Measurements from ENCODE around the gene RBSN. TPM values are rescaled to one million over a fixed set of nuclear protein-coding genes. Genes with fewer than 3 reads are reported as not detected.

Gene RBSN
- total RNA-seq, 1 donor from 2014 or later = 30.3 TPM

DNA sequence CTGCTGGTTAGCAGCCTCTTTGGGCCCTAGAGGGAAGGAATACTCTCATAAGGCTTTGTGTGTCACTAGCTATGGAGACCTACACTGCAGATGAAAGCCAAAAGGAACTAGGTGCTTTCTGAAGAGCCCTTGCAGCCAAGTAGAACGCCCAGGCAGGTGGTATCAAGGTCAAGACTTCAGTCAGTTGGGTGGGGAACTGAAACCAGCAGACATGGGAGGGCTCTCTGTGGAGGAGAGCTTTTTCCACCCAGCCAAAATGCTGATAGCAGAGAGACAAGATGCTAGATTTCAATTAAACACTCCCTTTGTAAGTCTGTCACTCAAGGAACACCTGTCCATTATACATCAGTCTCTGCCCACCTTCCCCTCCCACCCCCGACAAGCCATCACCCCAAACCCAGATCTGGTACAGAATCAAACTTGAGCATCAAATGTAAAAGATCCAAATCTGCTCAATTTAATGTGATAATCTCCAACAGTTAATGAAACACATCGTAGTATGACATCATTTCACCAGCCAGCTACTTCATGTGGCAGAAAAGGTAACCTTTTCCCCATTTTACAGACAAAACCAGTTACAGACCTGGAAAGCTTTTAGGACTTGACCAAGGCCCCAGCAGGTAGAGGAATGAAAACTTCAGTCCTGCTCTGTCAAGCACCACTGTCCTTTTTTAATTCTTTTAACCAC, 48.4 kb downstream of the RBSN start:
- no peaks in the 10 kb centered on the region for H3K9me3 ChIP-seq (ENCODE audit: control insufficient read depth in 3 of 3, low read length in 3 of 3)
- no peak overlapping the region for H3K9ac ChIP-seq (ENCODE audit: low read depth in 1 of 3, low read length in 3 of 3)
- peaks cover 52 to 71% (median 59%) of the 10 kb centered on the region in 3 donors for H3K36me3 ChIP-seq (ENCODE audit: control insufficient read depth in 3 of 3, insufficient read depth in 3 of 3, low read length in 3 of 3)
- no peak overlapping the region for H3K27ac ChIP-seq (ENCODE audit: low read depth, low read length)
- no peaks in the 10 kb centered on the region for H3K27me3 ChIP-seq (ENCODE audit: control insufficient read depth in 3 of 3, insufficient read depth in 3 of 3, low read length in 3 of 3)
- no peak overlapping the region for H3K4me3 ChIP-seq (ENCODE audit: low read length in 3 of 3)
- H3K4me1 ChIP-seq (ENCODE audit: control insufficient read depth in 3 of 3, insufficient read depth in 3 of 3, low read length in 3 of 3) = no peaks in the 10 kb centered on the region

DNA sequence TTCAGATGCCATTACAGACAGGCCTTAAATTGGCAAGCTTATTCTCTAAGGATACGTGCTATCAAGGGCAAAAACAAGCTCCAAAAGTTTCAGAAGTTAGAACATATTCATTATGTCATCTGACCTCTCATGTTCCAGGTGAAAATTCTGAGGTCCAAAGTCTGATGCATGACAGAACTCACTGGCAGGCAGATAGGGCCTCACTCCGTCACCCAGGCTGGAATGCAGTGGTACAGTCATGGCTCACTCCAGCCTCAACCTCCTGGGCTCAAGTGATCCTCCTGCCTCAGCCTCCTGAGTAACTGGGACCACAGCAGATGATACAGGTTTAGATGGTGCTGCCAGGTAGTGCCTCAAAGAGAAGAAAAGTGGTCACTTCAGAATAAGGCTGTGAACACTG, 49.4 kb downstream of the RBSN start:
- Histone ChIP-seq H3K27me3 (ENCODE audit: control insufficient read depth in 3 of 3, insufficient read depth in 3 of 3, low read length in 3 of 3) (no peaks in the 10 kb centered on the region), H3K9ac (ENCODE audit: low read depth in 1 of 3, low read length in 3 of 3) (no peak overlapping the region), H3K9me3 (ENCODE audit: control insufficient read depth in 3 of 3, low read length in 3 of 3) (no peaks in the 10 kb centered on the region), H3K4me3 (ENCODE audit: low read length in 3 of 3) (no peak overlapping the region), H3K36me3 (ENCODE audit: control insufficient read depth in 3 of 3, insufficient read depth in 3 of 3, low read length in 3 of 3) (peaks cover 59 to 77% (median 68%) of the 10 kb centered on the region in 3 donors), H3K4me1 (ENCODE audit: control insufficient read depth in 3 of 3, insufficient read depth in 3 of 3, low read length in 3 of 3) (no peaks in the 10 kb centered on the region), H3K27ac (ENCODE audit: low read depth, low read length) (no peak overlapping the region)

DNA sequence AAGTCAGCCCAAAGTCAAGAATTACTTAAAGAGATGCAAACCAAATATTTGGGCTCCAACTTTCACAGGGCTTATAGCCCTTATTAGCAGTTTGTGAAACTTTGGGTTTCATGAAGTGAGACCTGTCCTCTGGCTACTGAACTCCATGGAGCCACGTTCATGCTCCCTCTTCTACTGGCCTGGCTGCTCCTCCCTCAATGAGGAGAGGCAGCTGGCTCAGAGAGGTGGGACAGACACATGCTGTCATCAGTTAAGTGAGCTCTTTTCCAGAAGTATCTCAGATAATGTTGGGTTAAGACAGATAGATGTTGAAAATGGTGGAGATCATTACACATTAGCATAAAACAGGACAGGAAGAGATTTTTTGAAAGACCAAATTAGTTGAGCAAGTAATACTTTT, 53.3 kb downstream of the RBSN start:
- no peaks in the 10 kb centered on the region for H3K9me3 ChIP-seq (ENCODE audit: control insufficient read depth in 3 of 3, low read length in 3 of 3)
- H3K4me1 ChIP-seq (ENCODE audit: control insufficient read depth in 3 of 3, insufficient read depth in 3 of 3, low read length in 3 of 3) = no peaks in the 10 kb centered on the region
- no peak overlapping the region for H3K4me3 ChIP-seq (ENCODE audit: low read length in 3 of 3)
- H3K27me3 ChIP-seq (ENCODE audit: control insufficient read depth in 3 of 3, insufficient read depth in 3 of 3, low read length in 3 of 3) = no peaks in the 10 kb centered on the region
- no peak overlapping the region for H3K9ac ChIP-seq (ENCODE audit: low read depth in 1 of 3, low read length in 3 of 3)
- H3K27ac ChIP-seq (ENCODE audit: low read depth, low read length) = no peak overlapping the region
- peaks cover 64 to 86% (median 86%) of the 10 kb centered on the region in 3 donors for H3K36me3 ChIP-seq (ENCODE audit: control insufficient read depth in 3 of 3, insufficient read depth in 3 of 3, low read length in 3 of 3)

DNA sequence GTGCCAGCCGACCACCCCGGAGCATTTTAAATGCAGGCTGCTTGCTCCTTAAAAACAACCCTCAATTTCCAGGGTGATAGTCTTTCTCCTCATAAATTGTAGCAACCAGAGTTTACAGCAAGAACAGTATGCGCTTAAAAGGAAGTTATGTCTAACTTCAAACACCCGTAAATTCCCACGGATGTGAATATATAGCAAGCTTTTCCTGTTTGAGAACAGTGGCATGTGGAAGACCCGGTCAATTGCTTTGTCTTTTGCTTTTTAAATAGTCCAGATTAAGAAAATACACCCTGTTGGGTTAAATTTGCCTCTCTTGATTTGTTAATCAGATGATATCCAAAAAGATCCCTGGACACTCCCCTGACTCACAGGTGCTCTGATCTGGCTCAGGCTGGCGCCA, 54.6 kb downstream of the RBSN start:
- no peak overlapping the region for H3K27ac ChIP-seq (ENCODE audit: low read depth, low read length)
- no peak overlapping the region for H3K9ac ChIP-seq (ENCODE audit: low read depth in 1 of 3, low read length in 3 of 3)
- peaks cover 65 to 85% (median 80%) of the 10 kb centered on the region in 3 donors for H3K36me3 ChIP-seq (ENCODE audit: control insufficient read depth in 3 of 3, insufficient read depth in 3 of 3, low read length in 3 of 3)
- H3K4me3 ChIP-seq (ENCODE audit: low read length in 3 of 3) = no peak overlapping the region
- H3K27me3 ChIP-seq (ENCODE audit: control insufficient read depth in 3 of 3, insufficient read depth in 3 of 3, low read length in 3 of 3) = no peaks in the 10 kb centered on the region
- no peaks in the 10 kb centered on the region for H3K4me1 ChIP-seq (ENCODE audit: control insufficient read depth in 3 of 3, insufficient read depth in 3 of 3, low read length in 3 of 3)
- H3K9me3 ChIP-seq (ENCODE audit: control insufficient read depth in 3 of 3, low read length in 3 of 3) = no peaks in the 10 kb centered on the region

DNA sequence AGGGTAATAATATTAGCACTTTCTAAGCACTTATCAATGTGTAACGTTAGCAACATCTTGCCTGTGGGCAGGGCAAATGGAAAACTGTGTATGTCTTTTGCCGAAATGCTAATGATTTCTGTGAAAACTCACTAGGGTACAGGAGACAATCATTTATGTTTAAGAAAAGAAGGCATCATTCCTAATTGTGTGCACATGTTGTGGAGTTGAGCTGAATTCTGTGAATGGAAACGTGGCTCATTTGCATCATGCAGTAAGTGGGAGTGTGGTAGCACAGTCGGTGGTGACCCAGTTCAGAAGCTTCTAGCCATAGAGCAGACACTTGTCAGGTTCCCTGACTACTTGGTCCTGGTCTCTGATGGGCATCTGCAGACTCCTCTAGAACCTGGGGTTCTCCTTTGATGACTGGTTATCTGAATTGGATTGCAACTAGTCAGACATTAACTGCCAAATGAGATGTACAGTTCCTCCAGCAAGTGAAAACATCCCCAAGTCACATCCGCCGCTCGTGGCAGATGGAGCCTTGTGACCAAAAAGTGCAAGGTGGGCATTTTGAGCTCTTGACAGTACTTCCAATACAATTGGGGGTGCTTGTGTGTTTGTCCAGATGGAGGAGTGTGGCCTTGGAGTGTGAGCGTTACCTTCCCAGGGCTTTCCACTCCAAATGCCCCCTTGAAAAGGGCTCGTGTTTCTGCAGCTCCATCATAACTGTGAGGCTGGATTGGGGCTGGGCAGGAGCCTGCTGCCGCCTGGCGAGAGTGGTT, 55.4 kb downstream of the RBSN start:
- H3K27me3 ChIP-seq (ENCODE audit: control insufficient read depth in 3 of 3, insufficient read depth in 3 of 3, low read length in 3 of 3) = no peaks in the 10 kb centered on the region
- H3K27ac ChIP-seq (ENCODE audit: low read depth, low read length) = no peak overlapping the region
- H3K36me3 ChIP-seq (ENCODE audit: control insufficient read depth in 3 of 3, insufficient read depth in 3 of 3, low read length in 3 of 3) = peaks cover 67 to 81% (median 77%) of the 10 kb centered on the region in 3 donors
- H3K9ac ChIP-seq (ENCODE audit: low read depth in 1 of 3, low read length in 3 of 3) = no peak overlapping the region
- no peak overlapping the region for H3K4me3 ChIP-seq (ENCODE audit: low read length in 3 of 3)
- H3K4me1 ChIP-seq (ENCODE audit: control insufficient read depth in 3 of 3, insufficient read depth in 3 of 3, low read length in 3 of 3) = no peaks in the 10 kb centered on the region
- H3K9me3 ChIP-seq (ENCODE audit: control insufficient read depth in 3 of 3, low read length in 3 of 3) = no peaks in the 10 kb centered on the region

DNA sequence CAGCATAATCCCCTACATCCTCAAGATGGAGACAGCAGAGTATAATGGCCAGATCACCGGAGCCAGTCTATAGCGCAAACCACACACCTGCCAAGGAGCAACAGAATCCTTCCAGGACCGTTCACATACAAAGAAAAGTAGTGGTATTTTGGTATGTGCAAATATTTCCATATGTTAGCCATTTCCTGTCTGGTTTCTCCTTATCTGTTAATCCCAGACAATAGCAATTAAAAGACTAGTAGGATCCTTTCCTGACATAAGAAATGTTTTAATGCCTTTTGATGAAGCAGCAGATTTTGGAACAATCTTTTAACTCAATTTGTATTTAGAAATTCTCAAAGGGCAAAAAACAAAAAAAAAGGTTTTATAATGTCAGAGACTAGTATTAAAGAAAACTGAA, 56.0 kb downstream of the RBSN start:
- Histone ChIP-seq H3K27ac (ENCODE audit: low read depth, low read length) (no peak overlapping the region), H3K36me3 (ENCODE audit: control insufficient read depth in 3 of 3, insufficient read depth in 3 of 3, low read length in 3 of 3) (peaks cover 72 to 81% (median 78%) of the 10 kb centered on the region in 3 donors), H3K9ac (ENCODE audit: low read depth in 1 of 3, low read length in 3 of 3) (no peak overlapping the region), H3K9me3 (ENCODE audit: control insufficient read depth in 3 of 3, low read length in 3 of 3) (no peaks in the 10 kb centered on the region), H3K4me3 (ENCODE audit: low read length in 3 of 3) (no peak overlapping the region), H3K4me1 (ENCODE audit: control insufficient read depth in 3 of 3, insufficient read depth in 3 of 3, low read length in 3 of 3) (no peaks in the 10 kb centered on the region), H3K27me3 (ENCODE audit: control insufficient read depth in 3 of 3, insufficient read depth in 3 of 3, low read length in 3 of 3) (no peaks in the 10 kb centered on the region)

DNA sequence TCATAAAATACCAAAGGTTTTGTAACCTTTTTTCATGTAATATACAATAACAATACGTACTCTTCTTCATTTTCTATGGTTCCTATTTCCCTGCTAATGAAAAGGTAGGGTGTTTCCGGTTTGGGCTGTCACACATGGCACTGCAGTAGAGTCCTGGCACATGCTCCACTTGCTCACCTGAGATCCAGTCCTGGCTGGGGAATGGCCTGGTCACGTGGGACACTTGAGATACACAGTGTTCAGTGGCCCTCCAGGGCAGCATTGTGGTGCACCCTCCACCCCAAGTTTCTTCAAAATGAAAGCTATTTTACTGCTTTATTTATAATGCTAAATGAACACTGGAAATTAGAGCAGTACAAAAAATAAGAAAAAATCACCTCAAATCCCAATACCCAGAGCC, 57.0 kb downstream of the RBSN start:
- no peaks in the 10 kb centered on the region for H3K27me3 ChIP-seq (ENCODE audit: control insufficient read depth in 3 of 3, insufficient read depth in 3 of 3, low read length in 3 of 3)
- H3K4me1 ChIP-seq (ENCODE audit: control insufficient read depth in 3 of 3, insufficient read depth in 3 of 3, low read length in 3 of 3) = no peaks in the 10 kb centered on the region
- H3K9ac ChIP-seq (ENCODE audit: low read depth in 1 of 3, low read length in 3 of 3) = peak overlapping the region in 1 of 3 donors; percentile 10
- peaks cover 64 to 81% (median 80%) of the 10 kb centered on the region in 3 donors for H3K36me3 ChIP-seq (ENCODE audit: control insufficient read depth in 3 of 3, insufficient read depth in 3 of 3, low read length in 3 of 3)
- H3K27ac ChIP-seq (ENCODE audit: low read depth, low read length) = no peak overlapping the region
- H3K9me3 ChIP-seq (ENCODE audit: control insufficient read depth in 3 of 3, low read length in 3 of 3) = no peaks in the 10 kb centered on the region
- H3K4me3 ChIP-seq (ENCODE audit: low read length in 3 of 3) = no peak overlapping the region

DNA sequence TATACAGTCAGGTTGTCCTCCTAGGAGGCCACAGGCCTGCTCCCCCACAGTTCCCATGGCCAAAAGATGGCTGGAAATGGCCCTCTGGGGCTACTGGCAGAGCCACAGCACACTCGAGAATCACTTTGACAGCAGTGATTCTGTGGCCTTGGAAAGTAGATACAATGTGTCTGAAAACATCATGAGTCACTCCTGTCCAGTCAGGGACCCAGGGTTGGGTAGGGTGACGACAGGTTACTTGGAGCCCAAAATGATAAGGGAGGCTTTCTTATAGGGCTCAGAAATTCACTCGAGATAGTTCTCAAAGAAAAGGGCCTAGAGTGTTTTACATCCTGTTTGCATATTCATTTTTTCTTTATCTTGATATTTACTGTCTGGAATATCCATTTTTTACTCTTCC, 58.1 kb downstream of the RBSN start:
- H3K27ac ChIP-seq (ENCODE audit: low read depth, low read length) = no peak overlapping the region

DNA sequence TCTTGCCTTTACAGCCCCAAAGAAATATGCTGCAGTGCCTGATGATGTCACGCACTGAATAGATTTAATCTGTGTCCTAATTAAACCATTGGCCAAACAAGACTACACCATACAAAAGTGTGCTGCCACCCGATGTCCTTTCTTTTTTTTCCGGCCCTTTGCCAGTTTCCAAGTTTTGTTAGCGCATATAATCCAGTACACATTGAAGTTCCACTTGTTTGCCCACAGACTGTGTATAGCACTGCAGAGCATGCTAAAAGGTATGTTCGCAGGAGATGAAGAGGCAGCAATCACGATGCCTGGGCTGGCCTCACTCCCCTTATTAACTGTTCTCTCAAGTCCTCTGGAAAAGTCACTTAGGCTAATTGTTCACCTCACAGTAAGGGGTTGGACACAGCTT, 60.6 kb downstream of the RBSN start:
- no peak overlapping the region for H3K27ac ChIP-seq (ENCODE audit: low read depth, low read length)
- no peaks in the 10 kb centered on the region for H3K27me3 ChIP-seq (ENCODE audit: control insufficient read depth in 3 of 3, insufficient read depth in 3 of 3, low read length in 3 of 3)
- H3K9me3 ChIP-seq (ENCODE audit: control insufficient read depth in 3 of 3, low read length in 3 of 3) = no peaks in the 10 kb centered on the region
- no peaks in the 10 kb centered on the region for H3K4me1 ChIP-seq (ENCODE audit: control insufficient read depth in 3 of 3, insufficient read depth in 3 of 3, low read length in 3 of 3)
- H3K36me3 ChIP-seq (ENCODE audit: control insufficient read depth in 3 of 3, insufficient read depth in 3 of 3, low read length in 3 of 3) = peaks cover 51 to 74% (median 65%) of the 10 kb centered on the region in 3 donors
- H3K9ac ChIP-seq (ENCODE audit: low read depth in 1 of 3, low read length in 3 of 3) = no peak overlapping the region
- no peak overlapping the region for H3K4me3 ChIP-seq (ENCODE audit: low read length in 3 of 3)

More for the DNA sequence above, 58.1 kb downstream of the RBSN start:
- Histone ChIP-seq H3K9ac (ENCODE audit: low read depth in 1 of 3, low read length in 3 of 3) (no peak overlapping the region), H3K4me1 (ENCODE audit: control insufficient read depth in 3 of 3, insufficient read depth in 3 of 3, low read length in 3 of 3) (no peaks in the 10 kb centered on the region), H3K4me3 (ENCODE audit: low read length in 3 of 3) (no peak overlapping the region), H3K9me3 (ENCODE audit: control insufficient read depth in 3 of 3, low read length in 3 of 3) (no peaks in the 10 kb centered on the region), H3K36me3 (ENCODE audit: control insufficient read depth in 3 of 3, insufficient read depth in 3 of 3, low read length in 3 of 3) (peaks cover 54 to 78% (median 77%) of the 10 kb centered on the region in 3 donors), H3K27me3 (ENCODE audit: control insufficient read depth in 3 of 3, insufficient read depth in 3 of 3, low read length in 3 of 3) (no peaks in the 10 kb centered on the region)

DNA sequence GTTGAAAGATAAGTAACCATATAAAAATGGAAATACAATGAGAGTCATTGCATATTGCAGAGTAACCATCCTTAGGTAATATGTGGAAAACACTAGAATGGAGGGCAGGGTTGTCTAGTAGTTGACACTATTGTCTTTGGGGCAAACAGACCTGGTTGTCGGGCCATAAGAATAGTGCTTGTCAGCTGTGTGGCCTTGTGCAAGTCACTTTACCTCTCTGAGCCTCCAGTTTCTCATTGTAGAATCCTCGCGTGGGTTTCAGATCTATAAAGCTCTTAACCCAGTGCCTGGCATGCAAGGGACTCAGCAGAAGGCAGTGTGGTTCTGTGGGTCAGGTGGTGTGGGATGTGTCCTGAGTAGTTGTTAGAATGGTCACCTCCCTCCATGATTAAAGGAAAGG, 65.8 kb downstream of the RBSN start:
- Histone ChIP-seq H3K27me3 (ENCODE audit: control insufficient read depth in 3 of 3, insufficient read depth in 3 of 3, low read length in 3 of 3) (no peaks in the 10 kb centered on the region), H3K4me1 (ENCODE audit: control insufficient read depth in 3 of 3, insufficient read depth in 3 of 3, low read length in 3 of 3) (peaks cover 0 to 6% (median 2%) of the 10 kb centered on the region in 3 donors), H3K36me3 (ENCODE audit: control insufficient read depth in 3 of 3, insufficient read depth in 3 of 3, low read length in 3 of 3) (peaks cover 49 to 82% (median 71%) of the 10 kb centered on the region in 3 donors), H3K9me3 (ENCODE audit: control insufficient read depth in 3 of 3, low read length in 3 of 3) (no peaks in the 10 kb centered on the region), H3K9ac (ENCODE audit: low read depth in 1 of 3, low read length in 3 of 3) (no peak overlapping the region), H3K27ac (ENCODE audit: low read depth, low read length) (no peak overlapping the region), H3K4me3 (ENCODE audit: low read length in 3 of 3) (no peak overlapping the region)
